Measurements from ENCODE around the gene CLEC5A.

GRCh38 chr7:141950806-141951205 is 4.0 kb upstream of the CLEC5A start:
- TF ChIP-seq, protein P1, sequence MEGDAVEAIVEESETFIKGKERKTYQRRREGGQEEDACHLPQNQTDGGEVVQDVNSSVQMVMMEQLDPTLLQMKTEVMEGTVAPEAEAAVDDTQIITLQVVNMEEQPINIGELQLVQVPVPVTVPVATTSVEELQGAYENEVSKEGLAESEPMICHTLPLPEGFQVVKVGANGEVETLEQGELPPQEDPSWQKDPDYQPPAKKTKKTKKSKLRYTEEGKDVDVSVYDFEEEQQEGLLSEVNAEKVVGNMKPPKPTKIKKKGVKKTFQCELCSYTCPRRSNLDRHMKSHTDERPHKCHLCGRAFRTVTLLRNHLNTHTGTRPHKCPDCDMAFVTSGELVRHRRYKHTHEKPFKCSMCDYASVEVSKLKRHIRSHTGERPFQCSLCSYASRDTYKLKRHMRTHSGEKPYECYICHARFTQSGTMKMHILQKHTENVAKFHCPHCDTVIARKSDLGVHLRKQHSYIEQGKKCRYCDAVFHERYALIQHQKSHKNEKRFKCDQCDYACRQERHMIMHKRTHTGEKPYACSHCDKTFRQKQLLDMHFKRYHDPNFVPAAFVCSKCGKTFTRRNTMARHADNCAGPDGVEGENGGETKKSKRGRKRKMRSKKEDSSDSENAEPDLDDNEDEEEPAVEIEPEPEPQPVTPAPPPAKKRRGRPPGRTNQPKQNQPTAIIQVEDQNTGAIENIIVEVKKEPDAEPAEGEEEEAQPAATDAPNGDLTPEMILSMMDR (IDR thresholded peaks at IDR 0.05; ENCODE audit: low read depth, low read length), result no peak
- TF ChIP-seq EZH2phosphoT487 (IDR thresholded peaks at IDR 0.05; ENCODE audit: low read depth), result no peak
